GM20000 (cell line): ENCODE data around the gene RNF128.

Experiments used
- DNase-seq: peaks from one replicate; pipeline ENCODE4 v3.0.0; 2012; ENCODE audit warnings: low spot score
- CTCF ChIP-seq: IDR thresholded peaks from 2 replicates; pipeline ENCODE4 v1.5.1; 2012; ENCODE audit warnings: mild to moderate bottlenecking, control low read depth; ENCODE audit errors: extremely low read depth, missing control alignments

RNF128 gene

GRCh38 chrX:106706466-106706865, 20.0 kb upstream of the RNF128 start:
- TF ChIP-seq CTCF: no peak

DNA sequence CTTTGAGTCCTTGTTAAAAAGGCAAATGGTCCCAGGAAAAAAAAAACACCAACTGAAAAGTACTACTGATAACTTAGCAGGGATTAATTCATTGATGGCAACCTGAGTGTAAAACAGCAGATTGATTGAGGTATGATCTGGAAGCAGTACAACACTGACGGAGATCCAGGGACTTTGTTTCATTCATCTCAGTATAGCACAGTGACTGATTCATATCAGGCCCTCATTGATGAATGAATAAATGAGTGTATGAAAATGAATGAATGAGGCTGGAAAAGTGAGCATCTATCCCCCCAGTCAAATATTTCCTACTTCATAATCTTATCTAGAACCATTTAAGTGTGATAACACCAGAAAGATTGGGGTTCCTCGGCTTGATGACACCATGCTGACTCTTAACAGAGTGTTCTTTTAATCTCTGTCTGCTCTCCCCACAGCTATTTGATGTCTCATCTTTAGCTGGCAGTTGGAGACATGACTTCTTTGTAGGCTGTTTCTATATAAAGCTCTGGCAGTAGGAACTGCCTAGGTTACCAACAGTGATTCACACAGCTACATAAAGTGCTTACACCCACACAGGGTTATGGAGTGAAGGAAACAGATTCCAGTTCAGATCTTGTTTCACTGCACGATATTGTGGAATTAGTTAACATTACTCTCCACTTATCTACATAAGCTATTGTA, 18.6 kb upstream of the RNF128 start:
- TF ChIP-seq CTCF: no peak
- DNase-seq: no peak

More at GRCh38 chrX:106706466-106706865, 20.0 kb upstream of the RNF128 start:
- no peak for DNase-seq

GRCh38 chrX:106710771-106711170, 15.7 kb upstream of the RNF128 start:
- DNase-seq: no peak
- no peak for TF ChIP-seq CTCF

DNA sequence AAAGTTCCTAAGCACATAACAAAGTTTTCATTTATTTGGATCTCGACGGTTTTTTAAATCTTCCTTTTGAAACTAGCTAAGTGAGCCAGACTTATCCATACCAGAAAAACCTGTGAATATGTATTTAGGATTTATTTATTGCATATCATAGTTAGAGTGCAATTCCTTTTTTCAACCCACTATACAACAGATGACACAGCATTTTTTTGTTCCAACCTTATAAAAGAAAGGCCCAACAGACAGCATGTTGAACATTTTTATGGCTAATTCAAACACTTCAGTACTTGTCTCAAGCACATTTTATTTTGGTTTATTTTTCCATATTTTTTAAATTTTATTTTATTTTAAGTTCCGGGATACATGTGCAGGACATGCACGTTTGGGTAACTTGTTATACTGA, 15.1 kb upstream of the RNF128 start:
- TF ChIP-seq CTCF: no peak
- DNase-seq: no peak

DNA sequence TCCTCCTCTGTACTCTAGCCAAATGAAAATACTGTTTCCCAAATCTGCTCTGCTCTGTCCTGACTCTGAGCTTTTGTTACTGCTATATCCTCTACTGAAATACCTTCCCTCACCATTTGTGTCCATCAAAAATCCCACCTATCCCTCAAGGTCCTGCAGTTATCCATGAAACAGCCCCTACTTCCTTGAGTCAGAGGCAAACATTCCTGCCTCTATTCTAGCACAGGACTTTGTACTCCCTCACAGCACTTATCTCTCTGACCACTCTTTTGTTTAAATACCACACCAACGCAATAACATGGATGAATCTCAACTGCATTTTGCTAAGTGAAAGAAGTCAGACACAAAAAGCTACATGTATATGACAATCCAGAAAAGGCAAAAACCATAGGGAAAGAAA, 10.5 kb upstream of the RNF128 start:
- no peak for TF ChIP-seq CTCF
- no peak for DNase-seq

- no peak for DNase-seq
- TF ChIP-seq CTCF: no peak
These were observed 10.0 kb upstream of the RNF128 start for GRCh38 chrX:106716463-106716862.

DNA sequence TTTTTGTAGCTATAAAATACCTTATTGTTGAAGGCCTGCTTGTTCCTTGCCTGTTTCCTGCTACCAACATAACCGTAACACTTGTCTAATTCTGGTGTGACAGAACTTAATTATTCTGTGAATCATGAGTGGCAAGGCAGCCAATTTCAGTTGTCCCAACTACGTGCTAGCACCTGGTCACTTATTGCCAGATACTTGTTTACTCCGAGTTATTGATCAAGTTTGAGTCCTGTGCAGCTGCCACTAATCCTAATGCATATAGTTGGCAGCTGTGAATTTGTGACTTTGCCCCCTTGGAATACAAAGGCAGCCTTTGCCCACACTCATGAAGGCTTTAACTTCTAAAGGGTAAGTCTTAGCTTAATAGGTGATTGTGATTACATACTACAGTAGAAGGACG, 7.8 kb upstream of the RNF128 start:
- TF ChIP-seq CTCF: no peak

More for the DNA sequence above, 7.8 kb upstream of the RNF128 start:
- no peak for DNase-seq
